ENCODE results near the gene JMJD6. TPM values are rescaled to one million over a fixed set of nuclear protein-coding genes. Genes with fewer than 3 reads are reported as not detected.
"Not testable (repeated sequence)": the region's sequence is repeated elsewhere in the genome, so short reads cannot be mapped to it uniquely, and the experiment has no call there.

Gene JMJD6
- polyA plus RNA-seq (ENCODE audit: insufficient read length in 4 of 4): 10 to 100 TPM; 18.9 to 24.1 (median 21.3) TPM

DNA sequence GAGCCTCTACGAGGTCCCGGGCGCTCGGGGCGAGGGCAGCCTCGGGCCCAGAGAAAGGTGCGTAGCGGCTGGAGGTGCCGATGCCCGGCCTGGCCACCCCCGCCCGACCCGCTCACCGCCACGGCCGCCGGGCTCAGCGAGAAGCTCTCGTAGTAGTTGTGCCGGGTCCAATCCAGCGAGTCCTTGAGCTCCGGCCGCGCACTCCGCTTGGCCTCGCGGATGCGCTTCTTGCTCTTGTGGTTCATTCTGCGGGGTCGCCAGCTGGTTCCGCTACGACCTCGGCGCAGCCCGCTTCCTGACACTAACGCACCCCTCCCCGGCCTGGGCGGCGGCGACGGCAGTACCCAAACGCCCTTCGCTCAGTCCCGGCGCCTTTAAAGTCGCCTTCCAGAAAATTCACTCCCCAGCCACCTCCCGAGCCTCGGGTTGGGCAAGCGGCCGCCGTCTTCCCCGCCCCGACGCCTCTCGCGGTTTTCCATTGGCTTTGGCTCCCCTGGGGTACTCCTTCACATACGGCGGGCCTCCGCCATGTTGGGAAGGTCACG is at the start of gene JMJD6:
JMJD6 (minus strand) TSS at position 376 of the 545 bp plus-strand sequence; CDS start at position 245, 131 bp downstream.
- peak; percentile 85 to 92 (median 90) for DNase-seq (ENCODE audit: low read depth in 4 of 4, low spot score in 3 of 4)

DNA sequence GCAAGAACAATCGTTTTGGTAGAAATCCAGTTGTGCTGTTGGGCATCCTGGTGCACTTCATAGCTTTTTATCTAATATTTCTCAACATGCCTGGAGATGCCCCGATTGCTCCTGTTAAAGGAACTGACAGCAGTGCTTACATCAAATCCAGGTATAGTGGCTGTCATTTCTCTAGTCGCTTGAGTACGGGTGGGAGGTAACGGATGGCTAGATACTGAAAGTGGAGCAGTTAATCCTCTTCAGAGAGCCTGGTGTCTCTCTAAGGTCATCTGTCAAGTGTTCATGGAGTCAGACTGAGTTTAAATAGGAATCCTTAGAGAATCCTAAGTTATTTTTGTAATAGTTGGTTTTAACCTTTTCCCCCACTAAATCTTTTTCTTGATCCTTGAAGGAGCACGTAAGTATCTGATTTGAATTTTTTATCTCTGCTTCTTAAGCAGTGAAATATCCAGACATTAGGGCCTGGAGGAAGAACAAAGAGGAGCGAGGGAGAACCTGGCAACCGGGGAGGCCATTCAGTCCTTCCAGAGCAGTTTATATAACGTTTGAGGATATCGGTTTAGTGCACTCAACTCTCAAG is 48.7 kb upstream of the JMJD6 start:
- no peak for DNase-seq (ENCODE audit: low read depth in 4 of 4, low spot score in 3 of 4)

DNA sequence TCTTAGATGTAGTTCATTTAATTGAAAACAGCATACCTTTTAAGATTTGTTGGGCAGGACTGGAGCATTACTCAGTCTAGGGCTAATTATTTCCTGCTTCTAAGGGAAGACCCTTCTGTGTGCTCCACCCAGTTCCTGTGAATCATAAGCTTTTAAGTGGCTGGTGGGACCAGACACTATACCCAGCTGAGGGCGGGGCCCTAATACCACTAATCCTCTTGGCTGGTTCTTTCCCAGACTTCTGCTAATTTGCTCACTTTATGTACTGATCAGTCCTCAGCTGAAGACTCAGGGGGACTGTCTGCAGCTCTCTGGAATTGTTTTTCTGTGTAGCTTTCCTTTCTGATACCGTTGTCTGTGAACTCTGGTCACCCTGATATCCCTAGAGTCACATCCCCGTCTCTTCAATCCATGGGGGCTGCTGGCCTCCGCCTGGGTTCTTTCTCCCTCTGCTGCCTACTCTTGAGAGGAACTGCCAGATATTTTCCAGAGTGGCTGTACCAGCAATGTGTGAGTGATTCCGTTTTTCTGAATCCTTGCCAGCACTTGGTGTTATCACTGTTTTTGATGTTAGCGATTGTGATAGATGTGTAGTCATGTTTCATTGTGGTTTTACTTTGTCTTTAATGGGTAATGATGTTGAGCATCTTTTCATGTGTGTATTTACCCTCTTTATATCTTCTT is 46.6 kb upstream of the JMJD6 start:
- no peak for DNase-seq (ENCODE audit: low read depth in 4 of 4, low spot score in 3 of 4)

DNA sequence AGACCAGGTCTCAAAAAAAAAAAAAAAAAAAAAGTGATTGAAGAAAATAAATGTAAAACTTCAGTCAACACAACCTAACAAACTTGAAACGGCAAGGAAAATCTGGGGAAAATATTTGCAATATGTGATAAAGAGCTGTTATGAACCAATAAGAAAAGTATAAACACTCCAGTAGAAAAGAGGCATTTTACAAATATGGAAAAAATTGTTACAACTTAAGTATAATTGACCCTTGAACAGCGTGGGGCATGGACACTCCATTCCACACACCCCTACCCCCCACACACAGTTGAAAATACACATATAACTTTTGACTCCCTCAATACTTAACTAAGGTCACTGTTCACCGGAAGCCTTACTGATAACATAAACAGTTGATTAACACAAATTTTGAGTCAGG is 32.2 kb upstream of the JMJD6 start:
- no peak for DNase-seq (ENCODE audit: low read depth in 4 of 4, low spot score in 3 of 4)

DNA sequence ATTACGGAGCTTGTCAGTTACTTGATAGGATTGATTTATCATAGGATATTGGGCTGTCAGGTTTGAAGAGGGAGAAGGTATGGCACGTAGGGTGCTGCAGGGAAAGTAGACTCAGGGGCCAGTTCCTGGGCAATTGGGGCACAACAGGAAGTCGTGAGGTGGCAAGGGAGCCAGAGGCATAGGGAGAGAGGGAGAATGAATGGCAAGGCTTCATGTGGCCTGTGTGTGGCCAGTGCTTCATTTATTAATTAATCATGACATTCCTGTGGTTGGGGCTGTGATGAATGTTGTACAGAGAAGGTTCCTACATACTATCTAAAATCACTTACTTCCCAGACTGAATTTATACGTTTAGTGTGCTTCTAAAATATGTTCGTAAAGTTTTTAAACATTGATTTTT is 30.9 kb upstream of the JMJD6 start:
- DNase-seq (ENCODE audit: low read depth in 4 of 4, low spot score in 3 of 4): no peak

DNA sequence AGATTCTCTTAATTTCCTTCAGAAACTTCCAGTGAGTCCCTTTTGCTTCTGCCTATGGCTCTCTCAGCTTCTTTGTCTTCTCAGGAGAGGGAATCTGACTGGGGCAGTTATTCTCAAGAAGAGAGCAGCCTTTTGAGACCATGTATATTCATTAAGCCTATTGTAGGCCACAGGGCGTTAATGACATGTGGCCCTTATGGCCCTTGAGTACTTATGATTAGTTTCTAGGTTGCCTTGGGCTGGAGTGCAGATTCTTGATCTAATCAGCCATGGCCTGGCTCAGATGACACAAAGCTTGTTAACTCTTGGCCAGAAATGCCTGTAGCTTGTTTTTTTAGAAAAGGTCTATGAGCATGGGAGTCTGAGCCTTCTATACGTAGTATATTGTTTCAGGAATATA is 28.9 kb upstream of the JMJD6 start:
- no peak for DNase-seq (ENCODE audit: low read depth in 4 of 4, low spot score in 3 of 4)

DNA sequence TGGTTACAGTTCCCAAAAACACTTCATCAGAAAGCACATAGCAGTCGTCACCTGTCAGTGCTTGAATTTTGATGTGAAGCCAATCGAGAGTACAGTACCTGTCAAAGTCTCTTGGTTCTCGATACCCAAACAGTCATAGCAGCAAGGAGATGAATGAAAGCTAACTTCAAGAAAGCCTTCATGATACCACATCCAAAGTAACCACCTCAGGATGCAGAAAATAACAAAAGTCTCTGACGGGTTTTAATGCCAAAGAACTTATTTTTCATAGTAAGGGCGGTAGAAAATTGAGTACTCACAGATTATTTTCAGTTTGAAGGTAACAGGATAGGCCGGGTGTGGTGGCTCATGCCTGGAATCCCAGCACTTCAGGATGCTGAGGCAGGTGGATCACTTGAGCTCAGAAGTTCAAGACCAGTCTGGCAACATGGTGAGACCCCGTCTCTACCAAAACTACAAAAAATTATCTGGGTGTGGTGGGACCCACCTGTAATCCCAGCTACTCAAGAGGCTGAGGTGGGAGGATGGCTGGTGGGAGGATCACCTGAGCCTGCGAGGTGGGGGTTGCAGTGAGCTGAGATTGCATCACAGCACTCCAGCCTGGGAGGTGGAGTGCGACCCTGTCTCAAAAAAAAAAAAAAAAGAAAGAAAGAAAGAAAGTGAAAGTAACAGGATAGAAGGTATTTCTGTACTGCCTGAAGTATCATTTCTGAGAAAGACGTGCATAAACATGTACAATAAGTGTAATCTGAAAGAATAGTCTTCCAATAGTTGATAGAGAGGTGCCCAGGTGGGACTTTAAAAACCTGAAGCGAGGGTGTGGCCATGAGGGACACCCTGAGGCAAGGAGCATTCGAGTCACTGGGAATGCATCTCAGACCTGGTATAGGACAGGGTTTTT is 26.9 kb upstream of the JMJD6 start:
- DNase-seq (ENCODE audit: low read depth in 4 of 4, low spot score in 3 of 4): no peak

DNA sequence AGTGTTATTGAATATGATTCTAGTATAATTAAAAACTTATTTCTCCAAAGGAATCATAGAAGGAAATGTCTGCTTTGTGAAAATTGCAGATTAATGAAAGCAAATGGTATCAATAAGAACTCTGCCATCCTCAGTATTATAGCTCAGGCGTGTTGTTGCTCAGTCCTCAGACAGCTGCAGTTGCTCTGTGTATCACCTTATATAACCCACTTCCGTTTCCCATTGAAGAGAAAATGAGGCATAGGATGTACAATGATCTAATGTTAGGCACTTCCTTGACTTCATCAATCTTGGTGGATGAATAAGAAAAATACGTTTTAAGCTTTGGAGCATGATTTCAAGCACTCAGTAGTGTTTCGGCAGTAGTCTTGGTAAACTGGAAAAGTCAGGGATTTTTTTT is 25.6 kb upstream of the JMJD6 start:
- no peak for DNase-seq (ENCODE audit: low read depth in 4 of 4, low spot score in 3 of 4)

DNA sequence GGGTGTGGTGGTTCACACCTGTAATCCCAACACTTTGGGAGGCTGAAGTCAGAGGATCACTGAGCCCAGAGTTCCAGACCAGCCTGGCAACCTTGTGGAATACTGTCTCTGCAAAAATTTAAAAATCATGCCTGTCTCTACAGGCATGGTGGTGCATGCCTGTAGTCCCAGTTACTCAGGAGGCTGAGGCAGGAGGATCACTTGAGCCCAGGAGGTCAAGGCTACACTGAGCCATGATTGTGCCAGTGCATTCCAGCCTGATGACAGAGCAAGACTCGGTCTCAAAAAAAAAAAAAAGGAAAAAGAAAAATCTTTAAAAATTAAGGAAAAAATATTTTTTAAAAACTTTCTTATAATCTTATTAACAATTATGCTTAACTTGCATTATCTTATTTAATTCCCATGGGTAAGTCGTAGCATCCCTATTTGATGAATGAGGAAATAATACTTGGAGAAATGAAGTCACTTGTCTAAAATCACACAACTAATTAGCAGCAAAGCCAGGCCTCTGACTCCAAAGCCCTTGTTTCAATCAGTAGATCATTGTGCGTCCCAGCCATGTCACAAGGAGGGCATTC is 25.1 kb upstream of the JMJD6 start:
- DNase-seq (ENCODE audit: low read depth in 4 of 4, low spot score in 3 of 4): no peak

DNA sequence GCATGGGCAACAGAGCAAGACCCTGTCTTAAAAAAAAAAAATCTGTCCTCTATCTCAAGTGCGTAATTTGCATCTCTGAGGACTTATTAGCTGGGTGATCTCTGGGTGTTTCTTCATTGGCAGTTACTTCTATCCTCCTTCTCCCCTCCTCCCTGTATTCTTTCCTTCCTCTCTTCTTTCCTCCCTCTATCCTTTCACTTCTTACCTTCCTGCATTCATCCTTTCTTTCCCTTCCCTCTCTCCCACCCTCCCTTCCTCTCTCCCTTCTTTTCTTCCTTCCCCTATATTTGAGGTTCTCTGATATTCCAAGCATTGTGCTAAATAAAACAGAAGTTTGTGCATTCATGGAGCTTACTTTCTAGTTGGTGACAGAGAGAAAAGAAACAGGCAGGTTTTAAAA is 22.3 kb upstream of the JMJD6 start:
- no peak for DNase-seq (ENCODE audit: low read depth in 4 of 4, low spot score in 3 of 4)

DNA sequence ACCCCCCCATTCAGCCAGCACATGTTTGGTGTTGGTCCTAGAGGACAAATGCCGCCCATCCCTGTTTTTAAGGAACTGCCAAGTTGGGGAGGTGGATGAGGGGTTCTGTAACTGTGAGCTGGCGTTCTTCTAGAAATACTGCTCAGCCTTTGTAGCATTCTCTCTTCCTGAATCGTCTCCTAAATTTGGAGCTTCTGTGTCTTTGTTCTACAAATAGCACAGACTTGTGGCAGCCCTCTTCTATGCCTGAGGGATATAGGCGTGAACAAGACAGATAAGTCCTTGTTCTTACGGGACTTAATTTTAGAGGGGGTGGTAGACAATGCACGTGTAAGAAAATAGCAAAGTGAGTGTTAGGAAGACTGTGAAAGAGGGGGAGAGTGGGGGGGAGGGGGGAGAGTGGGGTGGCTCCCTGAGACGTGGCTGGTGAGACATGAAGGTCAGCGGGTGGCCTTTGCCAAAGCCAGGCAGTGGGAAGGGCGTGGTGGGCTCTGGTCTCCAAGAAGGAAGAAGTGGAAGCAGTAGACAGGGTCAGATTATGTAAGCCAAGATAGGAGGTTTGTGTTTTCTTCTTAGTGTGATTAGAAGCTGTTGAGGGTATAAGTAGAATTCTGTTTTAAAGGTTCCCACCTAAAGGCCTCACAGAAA is 21.4 kb upstream of the JMJD6 start:
- no peak for DNase-seq (ENCODE audit: low read depth in 4 of 4, low spot score in 3 of 4)

DNA sequence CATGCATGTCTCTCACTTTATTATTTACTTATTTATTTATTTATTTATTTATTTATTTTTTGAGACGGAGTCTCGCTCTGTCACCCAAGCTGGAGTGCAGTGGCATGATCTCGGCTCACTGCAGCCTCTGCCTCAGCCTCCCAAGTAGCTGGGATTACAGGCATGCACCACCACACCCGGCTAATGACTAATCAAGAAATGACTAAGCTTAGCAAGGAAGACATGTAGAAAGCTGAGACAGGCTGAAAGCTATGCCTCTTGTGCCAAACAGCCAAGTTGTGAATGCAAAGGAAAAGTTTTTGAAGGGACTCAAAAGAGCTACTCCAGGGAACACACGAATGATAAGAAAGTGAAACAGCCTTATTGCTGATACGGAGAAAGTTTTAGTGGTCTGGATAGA is 19.4 kb upstream of the JMJD6 start:
- DNase-seq (ENCODE audit: low read depth in 4 of 4, low spot score in 3 of 4): not testable (repeated sequence)

DNA sequence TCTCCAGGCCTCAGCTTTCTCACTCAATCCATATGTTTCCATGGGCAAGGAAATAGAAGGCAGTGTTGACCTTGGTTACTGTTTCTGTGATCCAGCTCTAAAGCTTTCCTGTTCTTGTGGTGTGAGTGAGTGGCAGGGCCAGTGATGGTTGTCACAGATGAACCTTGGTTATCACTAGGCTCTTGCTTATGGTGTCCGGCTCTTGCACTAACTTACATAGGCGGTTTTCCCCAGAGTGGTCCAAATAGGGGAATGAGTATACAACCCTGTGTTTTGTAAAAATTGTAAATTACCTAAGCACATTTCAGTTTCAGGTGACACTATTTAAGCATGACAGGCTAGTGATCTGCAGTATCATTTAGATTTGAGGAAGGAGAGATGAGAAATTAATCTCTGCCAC is 18.3 kb upstream of the JMJD6 start:
- DNase-seq (ENCODE audit: low read depth in 4 of 4, low spot score in 3 of 4): no peak

DNA sequence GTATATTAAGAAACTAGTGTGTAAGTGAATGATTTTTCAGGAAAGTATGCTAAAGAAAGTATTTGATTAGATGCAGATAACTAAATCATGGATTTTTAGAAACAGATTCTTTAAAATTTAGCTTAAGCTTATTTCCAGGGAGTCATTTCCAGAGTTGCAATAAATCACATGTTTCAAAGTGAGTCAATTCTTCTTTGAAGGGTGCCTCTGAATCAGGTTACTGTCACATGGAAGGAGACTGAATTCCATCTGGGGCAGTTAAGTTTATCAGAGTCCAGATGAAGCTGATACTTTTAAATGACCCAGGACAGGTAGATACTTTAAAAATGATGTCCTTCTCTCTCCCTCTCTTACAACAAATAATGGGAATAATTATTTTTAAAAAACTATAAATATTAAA is 16.6 kb upstream of the JMJD6 start:
- no peak for DNase-seq (ENCODE audit: low read depth in 4 of 4, low spot score in 3 of 4)

DNA sequence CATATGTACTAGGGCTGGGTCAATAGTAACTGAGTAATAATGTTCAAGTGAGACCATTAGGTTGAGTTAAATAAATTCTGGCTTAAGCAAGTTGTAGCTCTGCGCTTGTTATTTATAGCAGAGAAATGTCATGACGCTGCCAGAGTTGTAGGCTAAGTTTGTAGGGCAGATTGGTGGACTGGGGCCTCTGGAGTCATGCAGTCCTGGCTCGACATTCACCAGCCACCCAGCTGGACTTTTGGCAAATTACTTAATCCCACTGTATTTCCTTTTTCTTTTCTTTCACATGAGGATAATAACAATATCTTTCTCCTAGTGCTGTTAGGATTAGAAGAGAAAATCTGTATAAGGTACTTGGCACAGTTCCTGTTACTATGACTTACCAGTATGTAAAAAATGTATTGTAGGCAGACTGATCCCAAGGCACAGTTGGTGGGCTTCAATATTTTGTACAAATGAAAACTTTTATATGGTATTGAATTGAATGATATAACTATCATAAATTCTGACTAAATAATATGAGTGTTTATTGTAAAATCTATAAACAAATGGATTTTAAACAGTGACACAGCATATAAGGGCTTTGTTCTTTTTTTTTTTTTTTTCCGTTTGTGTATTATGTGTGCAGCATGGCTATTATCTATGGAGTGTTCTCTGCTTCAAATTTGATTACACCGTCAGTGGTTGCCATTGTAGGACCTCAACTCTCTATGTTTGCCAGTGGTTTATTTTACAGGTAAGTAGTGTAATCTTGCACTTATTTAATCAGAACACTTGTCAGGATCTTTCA is 14.1 kb upstream of the JMJD6 start:
- DNase-seq (ENCODE audit: low read depth in 4 of 4, low spot score in 3 of 4): no peak

DNA sequence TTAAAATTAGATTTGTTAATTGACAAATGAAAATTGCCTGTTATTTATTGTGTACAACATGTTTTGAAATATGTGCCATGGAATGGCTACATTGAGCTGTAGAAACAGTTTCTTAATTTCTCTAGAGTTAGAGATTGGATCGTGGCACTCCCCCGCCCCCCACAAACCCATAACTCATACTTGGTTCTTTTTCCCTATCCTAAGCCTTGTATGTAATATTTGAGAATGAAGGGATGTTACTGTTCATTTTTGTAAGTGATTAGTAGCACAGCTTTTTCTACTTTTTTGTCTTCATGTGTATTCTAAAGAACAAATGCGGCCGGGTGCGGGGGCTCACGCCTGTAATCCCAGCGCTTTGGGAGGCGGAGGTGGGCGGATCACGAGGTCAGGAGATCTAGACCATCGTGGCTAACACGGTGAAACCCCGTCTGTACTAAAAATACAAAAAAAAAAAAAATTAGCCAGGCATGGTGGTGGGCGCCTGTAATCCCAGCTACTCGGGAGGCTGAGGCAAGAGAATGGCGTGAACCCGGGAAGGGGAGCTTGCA is 13.2 kb upstream of the JMJD6 start:
- DNase-seq (ENCODE audit: low read depth in 4 of 4, low spot score in 3 of 4): not testable (repeated sequence)

DNA sequence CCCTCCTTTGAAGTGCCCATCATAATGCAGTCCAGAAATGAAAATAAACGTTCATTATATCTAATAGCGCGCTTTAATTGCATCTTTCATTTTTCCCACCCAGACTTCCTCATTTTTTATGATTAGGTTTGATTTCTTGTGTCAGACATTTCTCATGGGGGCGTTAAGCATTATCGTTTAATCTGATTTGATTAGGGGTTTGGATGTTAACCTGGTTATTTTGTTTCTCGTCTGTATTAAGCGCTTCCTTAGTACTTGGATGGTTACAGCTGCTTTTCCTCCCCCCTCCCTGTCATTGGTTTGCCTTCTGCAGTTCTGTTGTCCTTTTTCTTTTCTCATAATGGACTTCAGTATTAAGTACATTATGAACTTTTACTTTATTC is 12.1 kb upstream of the JMJD6 start:
- DNase-seq (ENCODE audit: low read depth in 4 of 4, low spot score in 3 of 4): no peak

DNA sequence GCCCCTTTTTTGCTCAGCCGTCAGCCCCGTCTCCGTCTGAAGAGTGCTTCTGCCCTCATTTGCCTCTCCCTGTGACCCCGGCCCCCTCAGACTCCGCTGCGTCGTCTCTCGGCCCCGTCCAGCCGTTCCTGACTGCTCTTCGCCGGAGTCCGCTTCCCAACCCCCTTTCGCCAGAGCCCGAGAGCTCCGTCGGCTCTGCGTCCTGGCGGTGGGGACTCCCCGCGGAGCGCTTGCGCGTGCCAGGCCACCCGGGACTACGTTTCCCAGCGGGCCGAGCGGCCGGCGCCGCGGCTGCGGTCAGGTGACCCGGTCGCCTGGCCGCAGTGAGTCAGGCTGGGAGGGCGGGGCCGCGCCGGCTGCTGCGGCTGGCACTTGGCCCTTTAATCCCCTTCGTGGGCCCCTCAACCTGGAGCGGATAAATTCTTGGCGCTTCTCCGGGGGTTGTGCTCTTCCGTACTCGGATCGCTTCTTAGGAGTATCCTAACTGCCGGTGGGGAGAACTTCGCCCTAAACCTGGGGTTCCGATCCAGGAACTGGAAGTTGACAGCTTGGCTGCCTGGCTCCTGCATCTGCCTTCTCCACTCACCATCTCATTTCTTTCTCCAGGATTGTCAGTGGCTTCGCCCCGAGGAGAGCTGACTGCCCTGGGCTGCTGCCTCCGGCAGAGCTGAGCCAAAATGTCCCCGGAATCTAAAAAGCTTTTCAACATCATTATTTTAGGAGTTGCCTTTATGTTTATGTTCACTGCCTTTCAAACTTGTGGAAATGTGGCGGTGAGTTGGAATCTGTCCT is 11.5 kb upstream of the JMJD6 start, which contains the start of gene MFSD11:
MFSD11 (plus strand) TSS at position 444 of the 792 bp plus-strand sequence; CDS start at position 678, 234 bp downstream.
- DNase-seq (ENCODE audit: low read depth in 4 of 4, low spot score in 3 of 4): peak; percentile 86 to 92 (median 90)

Measured in right renal pelvis (tissue), 4 donors.